PC-9 (cell line): ENCODE measurements around the gene TRPV5. TPM values are rescaled to one million over a fixed set of nuclear protein-coding genes. Genes with fewer than 3 reads are reported as not detected.

ENCODE experiments used
- BruUV-seq: library from RNA; stranded (reverse); fragments of 400-500 nt; replicated peaks from 2 replicates; lab custom pipeline; 2021; lab: Mats Ljungman, UMichigan
- CTCF ChIA-PET: fragments of 300-600 bp; sonication (Branson Sonifier 250); formaldehyde crosslinking; loops from one replicate; lab custom pipeline; 2022; ENCODE audit warnings: antibody characterized with exemption; lab: Charles Lee
- POLR2A ChIA-PET: fragments of 300-600 bp; sonication (Branson Sonifier 250); formaldehyde crosslinking; loops from one replicate; lab custom pipeline; 2022; ENCODE audit warnings: antibody characterized with exemption; ENCODE audit not compliant: unreplicated experiment; lab: Charles Lee
- DNase-seq, 2 experiments: peaks; one replicate each; pipeline versions ENCODE4 v3.0.0 to v3.0.0-alpha.2; 2015 to 2022; ENCODE audit warnings: mixed read lengths in 1 of 2
- H2AFZ ChIP-seq: fragments of 200-600 bp; sonication (generic); 2 replicates; pipeline ENCODE4 v1.8.1; 2017; ENCODE audit warnings: antibody characterized with exemption
- H3F3A ChIP-seq: fragments of 200-600 bp; sonication (generic); 2 replicates; pipeline ENCODE4 v1.8.1; 2017; ENCODE audit warnings: antibody characterized with exemption, mild to moderate bottlenecking, low read depth; ENCODE audit not compliant: insufficient read depth
- H3K27ac ChIP-seq: fragments of 200-600 bp; sonication (generic); 2 replicates; pipeline ENCODE4 v1.6.1; 2016; ENCODE audit warnings: mixed run types
- H3K27me3 ChIP-seq: fragments of 200-600 bp; sonication (generic); 2 replicates; pipeline ENCODE4 v1.6.1; 2016; ENCODE audit warnings: low read depth, mixed run types; ENCODE audit not compliant: insufficient read depth
- H3K36me3 ChIP-seq: fragments of 200-600 bp; sonication (generic); 2 replicates; pipeline ENCODE4 v1.6.1; 2016; ENCODE audit warnings: low read depth, mixed run types
- H3K4me1 ChIP-seq: fragments of 200-600 bp; sonication (generic); replicated peaks from 2 replicates; pipeline ENCODE4 v1.6.1; 2016; ENCODE audit warnings: mixed run types; ENCODE audit not compliant: insufficient read depth
- H3K4me2 ChIP-seq: fragments of 200-600 bp; sonication (generic); 2 replicates; pipeline ENCODE4 v1.6.1; 2017; ENCODE audit warnings: mixed run types
- H3K4me3 ChIP-seq: fragments of 200-600 bp; sonication (generic); 2 replicates; pipeline ENCODE4 v1.6.1; 2016; ENCODE audit warnings: mixed run types
- H3K79me2 ChIP-seq: fragments of 200-600 bp; sonication (generic); 2 replicates; pipeline ENCODE4 v1.6.1; 2017; ENCODE audit warnings: low read depth, mixed run types
- H3K9me2 ChIP-seq: fragments of 200-600 bp; sonication (generic); 2 replicates; pipeline ENCODE4 v1.8.1; 2017; ENCODE audit warnings: mild to moderate bottlenecking; ENCODE audit not compliant: insufficient read depth
- H3K9me3 ChIP-seq: fragments of 200-600 bp; sonication (generic); 2 replicates; pipeline ENCODE4 v1.8.1; 2016; ENCODE audit warnings: low read depth; ENCODE audit not compliant: insufficient read depth
- H4K20me1 ChIP-seq: fragments of 200-600 bp; sonication (generic); 2 replicates; pipeline ENCODE4 v1.8.1; 2017; ENCODE audit not compliant: insufficient read depth
- EZH2 ChIP-seq: fragments of 200-600 bp; sonication (generic); IDR thresholded peaks from 2 replicates; pipeline ENCODE4 v1.8.0; 2017; ENCODE audit warnings: antibody characterized with exemption, low read depth
- intact Hi-C: fragments of 100-400 bp; cut with micrococcal nuclease; formaldehyde crosslinking; loops from one replicate; pipeline ENCODE4 v1.10.0; 2022; ENCODE audit not compliant: unreplicated experiment
- total RNA-seq: library from RNA; stranded (reverse); gene quantifications from 2 replicates; pipeline ENCODE4 v1.2.3, GENCODE V29; 2021
- TF ChIP-seq, protein P1 (sequence below): fragments of 200-600 bp; sonication (generic); conservative IDR thresholded peaks from 2 replicates; pipeline ENCODE4 v1.6.1; 2017; ENCODE audit warnings: mixed run types, antibody characterized with exemption, mild to moderate bottlenecking, moderate library complexity

Gene TRPV5
- total RNA-seq, 1 experiment from 2014 or later, result not detected

DNA sequence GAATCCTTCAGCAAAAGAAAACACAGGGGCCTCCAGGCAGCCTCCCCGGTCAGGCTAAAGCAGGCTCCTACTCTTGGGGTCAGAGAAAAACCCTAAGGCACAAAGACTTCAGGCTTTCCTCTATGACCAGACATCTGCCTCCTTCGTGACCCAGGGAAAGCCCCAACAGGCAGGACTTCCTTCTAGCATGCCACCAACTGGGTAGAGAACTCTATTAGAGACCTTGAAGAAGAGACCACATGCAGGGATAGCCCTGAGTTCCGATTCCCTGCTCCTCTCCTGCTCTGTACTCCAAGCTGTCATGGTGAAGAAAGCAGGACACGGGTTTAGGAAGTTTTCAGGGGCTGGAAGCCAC lies 49.3 kb downstream of the TRPV5 start:
- Histone ChIP-seq H3K27ac (no peak overlapping the region), H3K4me3 (no peak overlapping the region), H3K79me2 (no peaks in the 10 kb centered on the region), H3K4me1 (peaks cover 54% of the 10 kb centered on the region), H3K9me3 (no peaks in the 10 kb centered on the region), H4K20me1 (peaks cover 3% of the 10 kb centered on the region; the same call in 1 of the 2 replicates), H2AFZ (no peak overlapping the region), H3K36me3 (no peaks in the 10 kb centered on the region), H3K9me2 (no peaks in the 10 kb centered on the region), H3K4me2 (peak overlapping the region; percentile 77), H3F3A (peaks cover 5% of the 10 kb centered on the region; the same call in 1 of the 2 replicates), H3K27me3 (no peaks in the 10 kb centered on the region)
- TF ChIP-seq, protein P1, sequence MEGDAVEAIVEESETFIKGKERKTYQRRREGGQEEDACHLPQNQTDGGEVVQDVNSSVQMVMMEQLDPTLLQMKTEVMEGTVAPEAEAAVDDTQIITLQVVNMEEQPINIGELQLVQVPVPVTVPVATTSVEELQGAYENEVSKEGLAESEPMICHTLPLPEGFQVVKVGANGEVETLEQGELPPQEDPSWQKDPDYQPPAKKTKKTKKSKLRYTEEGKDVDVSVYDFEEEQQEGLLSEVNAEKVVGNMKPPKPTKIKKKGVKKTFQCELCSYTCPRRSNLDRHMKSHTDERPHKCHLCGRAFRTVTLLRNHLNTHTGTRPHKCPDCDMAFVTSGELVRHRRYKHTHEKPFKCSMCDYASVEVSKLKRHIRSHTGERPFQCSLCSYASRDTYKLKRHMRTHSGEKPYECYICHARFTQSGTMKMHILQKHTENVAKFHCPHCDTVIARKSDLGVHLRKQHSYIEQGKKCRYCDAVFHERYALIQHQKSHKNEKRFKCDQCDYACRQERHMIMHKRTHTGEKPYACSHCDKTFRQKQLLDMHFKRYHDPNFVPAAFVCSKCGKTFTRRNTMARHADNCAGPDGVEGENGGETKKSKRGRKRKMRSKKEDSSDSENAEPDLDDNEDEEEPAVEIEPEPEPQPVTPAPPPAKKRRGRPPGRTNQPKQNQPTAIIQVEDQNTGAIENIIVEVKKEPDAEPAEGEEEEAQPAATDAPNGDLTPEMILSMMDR, result no peak
- TF ChIP-seq EZH2, result no peak
- no peak for DNase-seq
- BruUV-seq, result no TSS peak
- POLR2A ChIA-PET, result no interaction called here
- CTCF ChIA-PET, result no interaction called here
- intact Hi-C loops, result loop anchor here (5.0 kb wide), 2 partner anchors 498 to 507 kb away; partner anchors contain the start of gene ZYX

DNA sequence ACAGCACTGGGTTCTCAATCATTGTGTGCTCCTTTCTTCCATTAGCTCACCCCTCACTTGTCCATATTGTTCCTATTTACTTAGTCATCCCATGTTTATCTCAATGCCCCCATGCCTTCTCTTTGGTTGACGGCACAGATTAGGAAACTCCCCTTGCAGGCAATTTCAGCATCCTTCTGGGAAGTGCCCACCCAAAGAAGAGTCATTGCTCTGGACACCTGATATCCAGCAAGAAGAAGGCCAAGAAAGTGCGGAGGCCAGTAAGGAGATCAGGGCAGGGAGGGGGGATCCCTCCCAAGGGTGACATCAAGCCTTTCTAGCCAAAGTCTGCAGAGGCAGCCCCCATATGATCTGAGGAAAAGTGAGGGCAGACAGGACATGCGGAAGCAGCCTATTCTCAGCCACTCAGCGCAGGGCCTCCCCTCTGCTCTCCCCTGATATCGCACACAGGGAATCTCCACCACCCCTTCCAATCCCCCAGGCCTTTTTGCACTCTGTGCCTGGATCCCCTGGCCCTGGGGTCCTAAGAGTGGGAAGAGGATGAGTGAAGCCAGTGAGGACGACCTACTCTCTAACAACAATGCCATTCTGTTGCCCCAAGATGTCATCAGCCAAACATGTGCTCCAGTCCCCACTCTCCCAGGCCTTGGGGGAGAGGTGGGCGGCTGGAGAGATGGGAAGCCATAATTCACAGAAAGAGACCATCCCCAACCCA lies 49.8 kb downstream of the TRPV5 start:
- H2AFZ ChIP-seq, result no peak overlapping the region
- H3K4me2 ChIP-seq, result peak overlapping the region; percentile 77
- H3K4me1 ChIP-seq, result peaks cover 49% of the 10 kb centered on the region
- no peak overlapping the region for H3K27ac ChIP-seq
- H3K36me3 ChIP-seq, result no peaks in the 10 kb centered on the region
- H3K4me3 ChIP-seq, result no peak overlapping the region; the same call in 1 of the 2 replicates
- TF ChIP-seq, protein P1, result no peak
- DNase-seq, result no peak
- no TSS peak for BruUV-seq
- peaks cover 3% of the 10 kb centered on the region; the same call in 1 of the 2 replicates for H4K20me1 ChIP-seq
- CTCF ChIA-PET, result no interaction called here
- H3K79me2 ChIP-seq, result no peaks in the 10 kb centered on the region
- peaks cover 5% of the 10 kb centered on the region; the same call in 1 of the 2 replicates for H3F3A ChIP-seq
- no peaks in the 10 kb centered on the region for H3K9me3 ChIP-seq
- H3K9me2 ChIP-seq, result no peaks in the 10 kb centered on the region
- H3K27me3 ChIP-seq, result no peaks in the 10 kb centered on the region
- POLR2A ChIA-PET, result no interaction called here
- intact Hi-C loops, result loop anchor here (5.0 kb wide), 2 partner anchors 499 to 506 kb away; partner anchors contain the start of gene ZYX

DNA sequence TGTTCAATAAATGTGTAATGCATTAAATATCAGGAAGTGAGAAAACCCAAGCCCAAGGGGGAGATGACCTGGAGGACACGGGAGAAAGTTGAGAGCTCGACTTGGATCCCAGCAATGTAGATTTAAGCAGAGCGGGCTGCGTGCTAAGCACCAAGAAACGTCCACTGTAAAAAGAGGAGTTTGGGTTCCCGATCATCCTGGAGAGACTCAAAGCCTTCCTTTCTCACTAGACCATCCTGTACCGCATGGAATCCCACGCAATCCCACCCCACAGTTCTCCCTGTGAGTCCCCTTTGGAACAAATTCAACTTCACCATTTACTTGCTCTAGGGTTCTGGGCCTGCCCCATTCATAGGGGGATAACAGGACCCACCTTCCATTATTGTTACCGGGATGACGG lies 50.4 kb downstream of the TRPV5 start:
- Histone ChIP-seq H3K4me3 (no peak overlapping the region), H3K9me2 (no peaks in the 10 kb centered on the region), H3K4me1 (peaks cover 46% of the 10 kb centered on the region), H4K20me1 (peaks cover 3% of the 10 kb centered on the region; the same call in 1 of the 2 replicates), H3F3A (peaks cover 5% of the 10 kb centered on the region; the same call in 1 of the 2 replicates), H3K79me2 (no peaks in the 10 kb centered on the region), H3K4me2 (no peak overlapping the region), H3K27me3 (no peaks in the 10 kb centered on the region), H3K27ac (no peak overlapping the region), H3K9me3 (no peaks in the 10 kb centered on the region), H2AFZ (no peak overlapping the region), H3K36me3 (no peaks in the 10 kb centered on the region)
- CTCF ChIA-PET, result no interaction called here
- POLR2A ChIA-PET, result no interaction called here
- BruUV-seq, result no TSS peak
- intact Hi-C loops, result loop anchor here (5.0 kb wide), 2 partner anchors 499 to 506 kb away; partner anchors contain the start of gene ZYX
- DNase-seq, result no peak
- no peak for TF ChIP-seq EZH2
- TF ChIP-seq, protein P1, result no peak
